Right renal pelvis (tissue), 4 donors: ENCODE results near the gene SCGB1C2. TPM values are rescaled to one million over a fixed set of nuclear protein-coding genes. Genes with fewer than 3 reads are reported as not detected.

Source experiments
- DNase-seq, 4 donors: peaks; one replicate each; pipeline ENCODE4 v3.0.0-alpha.2; 2013; ENCODE audit warnings: low read depth in 4 of 4, low spot score in 3 of 4, missing footprints in 1 of 4
- polyA plus RNA-seq, 4 donors: library from polyadenylated mRNA; unstranded; fragments of 120-200 nt; gene quantifications; one replicate each; pipeline ENCODE4 v1.2.1, GENCODE V29; 2013; ENCODE audit not compliant: insufficient read length in 4 of 4

The SCGB1C2 gene
- polyA plus RNA-seq, 4 donors, result 1.6 to 2.6 (median 2.0) TPM

DNA sequence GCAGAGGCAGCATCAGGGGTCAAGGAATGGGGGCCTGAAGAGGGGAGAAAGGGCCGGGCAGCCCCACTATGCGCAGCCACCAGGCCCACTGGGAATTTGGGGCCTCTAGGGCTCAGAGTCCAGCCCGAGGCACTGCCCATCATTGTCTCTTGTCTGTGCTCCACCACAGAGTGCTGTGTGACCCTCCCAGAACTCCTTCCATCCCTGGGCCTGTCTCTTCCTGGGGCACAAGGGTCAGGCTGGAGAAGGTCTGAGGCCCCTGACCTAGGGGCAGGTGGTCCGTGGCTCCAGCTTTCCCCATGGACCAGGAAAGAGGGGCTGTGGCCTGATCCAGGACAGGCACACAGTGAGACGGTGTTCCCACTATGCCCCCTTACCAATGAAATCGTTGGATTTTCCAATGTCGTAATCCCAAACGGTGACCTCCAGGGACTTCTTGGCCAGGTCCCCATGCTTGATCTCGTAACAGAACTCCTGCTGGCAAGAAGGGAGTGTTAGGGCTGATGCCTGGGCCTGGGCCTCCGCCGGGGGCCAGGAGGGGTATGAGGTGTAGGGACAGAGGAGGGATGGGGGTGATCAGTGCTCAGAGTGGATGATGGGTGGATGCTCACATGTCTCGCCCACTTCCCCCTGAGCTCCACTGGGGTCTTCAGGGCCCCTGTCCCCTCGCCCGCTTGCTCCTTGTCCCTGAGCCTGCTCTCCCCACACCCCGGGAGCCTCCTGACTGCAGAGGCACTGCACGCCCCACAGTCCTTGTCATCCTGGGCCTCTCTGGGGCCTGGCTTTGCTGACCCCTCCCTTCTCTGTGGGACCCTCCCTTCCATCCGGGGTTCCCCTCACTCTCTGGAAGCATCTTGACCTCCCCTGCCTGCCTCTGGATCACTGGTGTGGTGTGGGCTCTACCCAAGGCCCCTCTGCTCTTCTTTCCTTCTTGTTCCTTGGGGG lies 10.7 kb downstream of the SCGB1C2 start:
- DNase-seq, result no peak

- DNase-seq, result no peak
Observed at GRCh38 chr17:148757-149156, 11.4 kb downstream of the SCGB1C2 start.

GRCh38 chr17:149231-149630 lies 11.9 kb downstream of the SCGB1C2 start:
- no peak for DNase-seq

GRCh38 chr17:149897-150584 lies 12.7 kb downstream of the SCGB1C2 start:
- DNase-seq, result no peak

DNA sequence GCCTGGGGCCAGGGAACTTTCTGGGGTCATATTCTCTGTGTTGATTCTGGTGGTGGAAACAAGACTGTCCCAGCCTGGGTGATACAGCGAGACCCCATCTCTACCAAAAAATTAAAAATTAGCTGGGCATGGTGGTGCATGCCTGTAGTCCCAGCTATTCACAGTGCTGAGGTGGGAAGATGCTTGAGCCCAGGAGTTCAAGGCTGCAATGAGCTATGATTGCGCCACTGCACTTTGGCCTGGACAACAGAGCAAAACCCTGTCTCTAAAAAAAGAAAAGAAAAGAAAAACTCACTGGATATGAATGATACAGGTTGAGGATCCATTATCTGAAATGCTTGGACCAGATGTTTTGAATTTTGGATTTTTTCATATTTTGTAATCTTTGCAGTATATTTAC lies 13.6 kb downstream of the SCGB1C2 start:
- no peak for DNase-seq

GRCh38 chr17:151886-152859 lies 14.8 kb downstream of the SCGB1C2 start:
- DNase-seq, result no peak

- DNase-seq, result no peak
Observed at GRCh38 chr17:152860-153420, 15.6 kb downstream of the SCGB1C2 start.

- DNase-seq, result no peak
Observed at GRCh38 chr17:153851-154250, 16.5 kb downstream of the SCGB1C2 start.

GRCh38 chr17:155576-155975 lies 18.2 kb downstream of the SCGB1C2 start:
- no peak for DNase-seq

DNA sequence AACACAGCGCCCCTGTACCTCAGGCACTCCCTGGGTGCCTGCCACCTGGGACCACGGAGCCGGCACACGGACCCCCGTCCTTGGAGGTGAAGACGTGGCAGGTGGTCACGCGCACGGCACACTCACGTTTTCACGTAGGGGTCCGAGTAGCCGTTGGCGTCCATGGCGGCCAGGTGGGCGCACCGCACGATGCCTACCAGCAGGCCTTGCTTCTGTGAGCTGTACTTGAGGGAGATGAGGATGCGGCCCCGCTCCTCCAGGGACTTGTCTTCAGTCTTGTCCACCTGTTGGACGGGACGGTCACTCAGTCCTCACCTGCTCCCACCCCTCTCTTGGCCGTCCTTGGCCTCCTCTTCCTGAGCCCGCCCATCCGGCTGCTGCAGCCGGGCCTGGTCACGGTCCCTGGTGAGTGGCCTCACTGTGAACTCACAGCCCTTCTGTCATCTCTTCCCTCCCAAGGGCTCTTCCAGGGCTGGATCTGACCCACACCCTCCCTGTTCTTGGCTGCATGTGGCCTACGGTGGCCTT lies 18.8 kb downstream of the SCGB1C2 start:
- DNase-seq, result no peak

DNA sequence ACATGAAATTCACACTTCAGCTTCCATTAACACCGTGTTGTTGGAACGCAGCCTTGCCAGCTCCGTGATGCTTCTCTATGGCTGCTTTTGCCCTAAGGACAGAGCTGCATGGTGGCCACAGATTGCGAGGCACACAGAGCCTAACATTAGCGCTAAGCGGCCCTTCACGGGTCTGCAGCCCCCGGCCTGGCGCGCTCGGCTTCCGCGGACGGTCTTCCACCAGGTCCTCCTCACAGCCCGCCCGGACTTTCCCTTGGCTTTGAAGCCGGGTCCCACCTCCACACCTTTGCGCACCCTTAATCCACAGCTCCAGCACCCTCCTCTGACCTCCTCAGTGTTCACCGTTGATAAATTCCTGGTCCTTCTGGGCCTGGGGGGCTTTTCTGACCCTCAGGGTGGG lies 19.6 kb downstream of the SCGB1C2 start:
- DNase-seq, result no peak

- no peak for DNase-seq
Observed at GRCh38 chr17:157901-158300, 20.5 kb downstream of the SCGB1C2 start.

- no peak for DNase-seq
Observed at GRCh38 chr17:158379-158778, 21.0 kb downstream of the SCGB1C2 start.

- no peak for DNase-seq
Observed at GRCh38 chr17:159609-160008, 22.2 kb downstream of the SCGB1C2 start.

DNA sequence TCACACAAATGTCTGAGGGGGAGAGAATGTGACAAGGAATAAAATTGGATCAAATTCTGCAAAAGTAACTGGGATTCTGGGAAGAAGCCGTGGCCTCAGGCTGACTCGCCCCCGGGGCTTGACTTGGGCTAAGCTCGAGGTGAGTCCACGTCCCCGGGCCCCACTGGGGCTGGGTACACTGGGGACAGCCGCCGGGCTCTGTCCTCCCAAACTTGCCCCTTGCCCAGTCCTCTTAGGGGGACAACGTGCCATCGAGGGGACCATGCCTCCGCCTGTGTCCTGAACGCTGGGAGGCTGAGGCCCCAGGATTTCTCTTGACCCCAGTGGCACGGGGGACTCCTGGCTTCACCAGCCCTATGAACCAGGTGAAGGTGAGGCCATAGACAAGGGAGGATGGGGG lies 23.0 kb downstream of the SCGB1C2 start:
- DNase-seq, result no peak

DNA sequence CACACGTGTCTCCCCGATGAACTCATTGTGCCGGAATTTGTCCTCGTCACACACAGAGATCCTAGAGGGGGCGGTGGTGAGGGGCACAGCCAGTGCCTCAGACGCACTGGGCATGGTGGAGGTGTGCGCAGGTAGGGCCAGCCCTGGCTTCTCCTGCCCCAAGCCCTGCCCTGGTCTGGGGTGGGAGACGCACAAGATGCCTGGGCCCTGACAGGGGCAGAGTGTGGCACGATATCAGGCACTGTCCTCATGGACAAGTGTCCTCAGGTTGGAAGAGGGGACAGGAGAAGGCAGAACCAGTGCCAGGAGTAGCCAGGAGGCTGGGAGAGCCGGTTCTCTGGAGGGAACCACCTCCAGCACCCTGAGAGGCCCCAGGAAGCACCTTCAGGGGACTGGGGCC lies 24.1 kb downstream of the SCGB1C2 start:
- no peak for DNase-seq

DNA sequence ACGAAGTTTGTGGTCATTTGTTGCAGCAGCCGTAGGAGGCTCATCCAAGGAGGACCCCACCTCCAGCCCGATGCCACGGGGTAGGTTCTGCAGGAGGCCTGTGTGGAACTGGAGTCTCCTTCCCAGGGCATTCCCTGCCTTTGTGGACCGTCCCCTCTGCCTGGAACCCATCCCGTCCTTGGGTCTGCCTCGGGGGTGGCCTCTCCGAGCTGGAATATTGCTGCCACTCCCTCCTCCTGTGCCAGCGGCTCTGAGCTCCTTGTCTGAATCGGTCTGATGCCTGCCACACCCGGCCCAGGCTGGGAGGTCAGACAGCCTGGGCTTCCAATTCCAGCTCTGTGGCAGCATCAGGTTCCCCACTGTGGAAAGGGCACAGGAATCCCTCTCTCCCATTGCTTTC lies 25.3 kb downstream of the SCGB1C2 start:
- no peak for DNase-seq

DNA sequence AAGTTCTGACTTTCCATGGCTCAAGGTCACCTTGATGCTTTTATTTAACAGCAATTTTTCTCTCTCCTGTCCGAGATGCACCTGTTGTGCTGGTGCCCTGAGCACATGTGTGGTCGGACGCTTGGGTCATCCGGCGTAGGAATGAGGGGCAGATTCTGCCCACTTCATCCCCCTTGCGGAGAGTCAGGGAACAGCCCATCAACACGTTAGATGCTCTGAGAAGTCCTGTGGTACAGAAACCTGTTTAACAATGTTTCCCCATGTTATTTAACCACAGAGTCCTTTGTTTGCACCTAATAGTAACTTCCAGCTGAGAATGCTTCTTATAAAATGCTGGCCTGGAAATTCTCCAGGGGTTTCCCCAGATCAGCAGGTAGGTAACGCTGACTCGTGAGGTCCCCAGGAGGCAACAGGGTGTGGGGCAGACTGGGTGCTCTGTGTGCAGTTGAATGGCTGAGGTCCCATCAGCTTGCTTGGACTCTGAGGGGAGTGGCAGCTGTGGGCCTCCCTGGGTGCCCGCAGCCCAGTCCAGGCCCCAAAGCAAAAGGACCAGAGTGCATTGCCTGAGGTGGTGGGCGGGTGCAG lies 26.2 kb downstream of the SCGB1C2 start:
- no peak for DNase-seq

DNA sequence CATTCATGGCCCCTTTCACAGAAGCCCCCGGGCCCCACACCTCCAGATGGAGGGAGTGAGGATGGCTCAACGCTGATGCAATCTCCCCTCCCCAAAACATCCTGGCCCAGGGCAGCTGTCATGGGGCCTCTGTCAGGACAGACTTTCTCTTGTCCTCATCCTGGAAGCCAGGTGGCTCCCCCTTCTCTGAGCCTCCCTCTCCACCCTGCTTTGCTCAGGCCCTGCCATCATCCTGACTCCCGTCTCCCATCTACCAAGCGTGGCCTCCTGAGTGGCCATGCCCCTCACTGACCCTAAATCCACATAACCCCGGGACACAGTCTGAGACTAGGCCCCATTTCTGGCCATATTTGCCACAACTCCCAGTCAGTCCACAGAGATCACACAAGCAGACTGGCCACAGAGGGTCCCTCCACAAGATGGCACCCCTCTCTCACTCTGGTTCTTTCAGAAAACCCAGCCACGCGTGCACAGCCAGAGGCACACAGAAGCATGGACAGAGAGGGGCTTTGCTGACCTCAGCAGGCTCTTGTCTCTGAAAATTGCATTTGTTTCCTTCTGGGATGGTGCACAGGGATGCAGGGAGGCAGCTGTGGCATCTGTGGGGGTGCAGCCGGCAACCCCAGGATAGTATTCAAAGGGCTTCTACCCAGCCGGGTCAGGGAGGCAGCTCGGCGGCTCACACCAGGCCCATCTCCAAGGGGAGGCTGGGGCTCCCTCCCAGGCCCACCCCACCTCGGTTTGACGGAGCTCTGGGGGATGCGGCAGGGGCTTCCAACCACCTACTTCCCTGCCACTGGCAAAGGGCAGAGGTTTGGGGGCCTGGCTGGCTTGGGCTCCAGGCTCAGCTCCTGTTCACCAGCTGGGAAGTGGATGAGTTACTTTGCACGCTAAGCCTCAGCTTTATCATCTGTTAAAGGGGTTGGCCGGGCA lies 27.2 kb downstream of the SCGB1C2 start:
- DNase-seq, result peak in 1 of 4 donors; percentile 63
